ENCODE measurements around the gene RAB21.

DNA sequence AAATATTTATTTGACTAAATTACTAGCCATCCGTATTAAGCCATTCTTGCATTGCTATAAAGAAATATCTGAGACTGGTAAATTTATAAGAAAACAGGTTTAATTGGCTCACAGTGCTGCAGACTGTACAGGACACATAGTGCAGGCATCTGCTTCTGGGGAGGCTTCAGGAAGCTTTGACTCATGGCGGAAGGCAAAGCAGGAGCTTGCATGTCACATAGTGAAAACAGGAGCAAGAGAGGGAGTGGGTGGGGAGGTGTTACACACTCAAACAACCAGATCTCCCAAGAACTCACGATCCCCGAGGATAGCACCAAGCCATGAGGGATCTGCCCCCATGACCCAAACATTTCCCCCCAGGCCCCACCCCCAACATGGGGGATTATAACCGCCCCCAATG is 26.7 kb upstream of the RAB21 start:
- TF ChIP-seq POLR2AphosphoS5 (IDR thresholded peaks at IDR 0.05; ENCODE audit: low read depth, low read length), result no peak
- no peak for TF ChIP-seq POLR2A (IDR thresholded peaks at IDR 0.05; ENCODE audit: low read depth, low read length)
- no peak for TF ChIP-seq TAF1 (IDR thresholded peaks at IDR 0.05; ENCODE audit: low read depth, low read length)
- TF ChIP-seq POU2F2 (IDR thresholded peaks at IDR 0.05; ENCODE audit: low read depth, low read length), result no peak
- no peak for TF ChIP-seq SPI1 (IDR thresholded peaks at IDR 0.05; ENCODE audit: low read depth, low read length)
- TF ChIP-seq PAX5 (IDR thresholded peaks at IDR 0.05; ENCODE audit: insufficient read depth, low read length, severe bottlenecking), result no peak
